Heart right ventricle (tissue), 16 donors: ENCODE data around the gene MAGEA1. TPM values are rescaled to one million over a fixed set of nuclear protein-coding genes. Genes with fewer than 3 reads are reported as not detected.
"Not testable (repeated sequence)": the region's sequence is repeated elsewhere in the genome, so short reads cannot be mapped to it uniquely, and the experiment has no call there.

Source experiments
- ATAC-seq, 8 donors: fragments of 200-7000 bp; cut with Tn5 transposase; one replicate each; pipeline ENCODE4 v1.9.1; 2020; ENCODE audit warnings: mild to moderate bottlenecking in 8 of 8, moderate library complexity in 8 of 8, moderate number of reproducible peaks in 1 of 8
- DNase-seq, 2 donors: peaks; one replicate each; pipeline ENCODE4 v3.0.0-alpha.2; 2020
- H3K27ac ChIP-seq, 10 donors: fragments of 200-600 bp; sonication (generic) in 2 of 10; one replicate each; pipeline versions ENCODE4 v1.5.0 to v1.8.0; 2020 to 2022; ENCODE audit warnings: mild to moderate bottlenecking in 3 of 10
- H3K27me3 ChIP-seq, 7 donors: fragments of 200-600 bp; one replicate each; pipeline ENCODE4 v1.8.0; 2021 to 2022; ENCODE audit warnings: mild to moderate bottlenecking in 2 of 7
- H3K36me3 ChIP-seq, 9 donors: fragments of 200-600 bp; sonication (generic) in 1 of 9; one replicate each; pipeline versions ENCODE4 v1.5.0 to v1.8.0; 2020 to 2022; ENCODE audit warnings: mild to moderate bottlenecking in 2 of 9
- H3K4me1 ChIP-seq, 9 donors: fragments of 200-600 bp; sonication (generic) in 1 of 9; one replicate each; pipeline versions ENCODE4 v1.5.0 to v1.8.0; 2020 to 2022; ENCODE audit warnings: mild to moderate bottlenecking in 4 of 9
- H3K4me3 ChIP-seq, 10 donors: fragments of 200-600 bp; sonication (generic) in 2 of 10; one replicate each; pipeline versions ENCODE4 v1.5.0 to v1.8.0; 2020 to 2022; ENCODE audit warnings: mild to moderate bottlenecking in 7 of 10, moderate library complexity in 2 of 10
- H3K9me3 ChIP-seq, 11 donors: fragments of 200-600 bp in 10 of 11; sonication (generic) in 2 of 11; one replicate each; pipeline versions ENCODE4 v1.5.0 to v1.8.0; 2013 to 2022; ENCODE audit warnings: mild to moderate bottlenecking in 2 of 11, control low read depth in 1 of 11, moderate library complexity in 1 of 11
- WGBS, 2 donors: extraction: QIAGEN DNeasy Blood & Tissue Kit; methylation state at CpG; one replicate each; pipeline ENCODE4 v1.1.7; 2013; ENCODE audit warnings: inconsistent platforms in 1 of 2; 5-methylcytosine and 5-hydroxymethylcytosine counted together
- intact Hi-C, 10 donors: fragments of 100-400 bp; cut with DNase I; formaldehyde crosslinking; loops; one replicate each; pipeline versions ENCODE4 v1.11.1 to v1.14.2; 2022
- long read RNA-seq, 3 donors: library from polyadenylated mRNA; unstranded; transcript quantifications; one replicate each; pipeline ENCODE4 v2.0.0, GENCODE V29; 2020 to 2021
- polyA plus RNA-seq, 2 donors: library from polyadenylated mRNA; stranded (reverse); fragments of 200-250 nt; gene quantifications; one replicate each; pipeline ENCODE4 v1.2.3, GENCODE V29; 2013
- total RNA-seq, 10 donors: library from RNA; stranded (reverse); fragmentation: NEBNext Ultra II Directional in 3 of 10; extraction: Animal tissue kit (Norgen Biotek cat#: 25700) in 3 of 10; gene quantifications; one replicate each; pipeline versions ENCODE4 v1.2.1 to v1.2.4, GENCODE V29; 2021 to 2023
- TF ChIP-seq, protein P1 (sequence below), 9 donors: fragments of 200-600 bp; sonication (generic) in 2 of 9; IDR thresholded peaks; one replicate each; pipeline versions ENCODE4 v1.5.0 to v1.8.0; 2021 to 2022; ENCODE audit warnings: antibody characterized with exemption in 9 of 9, mild to moderate bottlenecking in 5 of 9, moderate library complexity in 1 of 9
- donor health status: Arrhythmogenic right ventricular cardiomyopathy.
- donor health status: ischemic (EF 13 %, LVEDD 7.1; RV severe dilation, severe dysfunction).
- donor health status: healthy with polysubstance abuse.
- donor health status: DM: no; HTN: yes; CAD: no.
- donor health status: DM: no; HTN: no; CAD: no.
- donor health status: ischemic (EF 25% LVEDD 6.9; RV normal size, moderate dysfunction).
- donor health status: ischemic (EF 25% LVEDD 5.7; RV mildly dilated, moderate dysfunction).
- donor health status: healthy.
- donor health status: DM: yes; HTN: yes; CAD: no.
- donor health status: Ischemic cardiomyopathy.
- donor health status: ischemic (EF 35%, LVEDD 5.7; RV mildly dilated, moderate dysfunction).
- donor health status: nonischemic (EF 11% LVEDD 7.7; RV severe dilation, severe dysfunction).
- donor health status: DM: yes; HTN: yes; CAD: no.
- donor health status: PGD.
- donor health status: ischemic (EF 29% LVEDD 5.4; RV normal size, mild dysfunction).
- donor health status: nonischemic (EF 23%, LVEDD 6.1; RV moderate dilation, normal function).

Gene MAGEA1
- total RNA-seq (not detected), polyA plus RNA-seq (not detected)
- long read RNA-seq, donor 1, result 0 reads
- long read RNA-seq, donor 2, result 0 reads
- long read RNA-seq, donor 3, result 0 reads

DNA sequence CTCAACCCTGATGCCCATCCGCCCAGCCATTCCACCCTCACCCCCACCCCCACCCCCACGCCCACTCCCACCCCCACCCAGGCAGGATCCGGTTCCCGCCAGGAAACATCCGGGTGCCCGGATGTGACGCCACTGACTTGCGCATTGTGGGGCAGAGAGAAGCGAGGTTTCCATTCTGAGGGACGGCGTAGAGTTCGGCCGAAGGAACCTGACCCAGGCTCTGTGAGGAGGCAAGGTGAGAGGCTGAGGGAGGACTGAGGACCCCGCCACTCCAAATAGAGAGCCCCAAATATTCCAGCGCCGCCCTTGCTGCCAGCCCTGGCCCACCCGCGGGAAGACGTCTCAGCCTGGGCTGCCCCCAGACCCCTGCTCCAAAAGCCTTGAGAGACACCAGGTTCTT, at the start of gene MAGEA1:
Gene MAGEA1 (plus strand): TSS at position 154 of the 400 bp plus-strand sequence. CDS start 3,106 bp downstream, outside the sequence.
- H3K4me3 ChIP-seq, result no peak within 1 kb of the TSS
- WGBS, 2 donors, result 95 to 100% methylated on average over 2 to 19 of the region's 19 CpGs
- TF ChIP-seq, protein P1, sequence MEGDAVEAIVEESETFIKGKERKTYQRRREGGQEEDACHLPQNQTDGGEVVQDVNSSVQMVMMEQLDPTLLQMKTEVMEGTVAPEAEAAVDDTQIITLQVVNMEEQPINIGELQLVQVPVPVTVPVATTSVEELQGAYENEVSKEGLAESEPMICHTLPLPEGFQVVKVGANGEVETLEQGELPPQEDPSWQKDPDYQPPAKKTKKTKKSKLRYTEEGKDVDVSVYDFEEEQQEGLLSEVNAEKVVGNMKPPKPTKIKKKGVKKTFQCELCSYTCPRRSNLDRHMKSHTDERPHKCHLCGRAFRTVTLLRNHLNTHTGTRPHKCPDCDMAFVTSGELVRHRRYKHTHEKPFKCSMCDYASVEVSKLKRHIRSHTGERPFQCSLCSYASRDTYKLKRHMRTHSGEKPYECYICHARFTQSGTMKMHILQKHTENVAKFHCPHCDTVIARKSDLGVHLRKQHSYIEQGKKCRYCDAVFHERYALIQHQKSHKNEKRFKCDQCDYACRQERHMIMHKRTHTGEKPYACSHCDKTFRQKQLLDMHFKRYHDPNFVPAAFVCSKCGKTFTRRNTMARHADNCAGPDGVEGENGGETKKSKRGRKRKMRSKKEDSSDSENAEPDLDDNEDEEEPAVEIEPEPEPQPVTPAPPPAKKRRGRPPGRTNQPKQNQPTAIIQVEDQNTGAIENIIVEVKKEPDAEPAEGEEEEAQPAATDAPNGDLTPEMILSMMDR (IDR thresholded peaks at IDR 0.05), result no peak

GRCh38 chrX:153132924-153133323, 46.2 kb upstream of the MAGEA1 start:
- H3K27me3 ChIP-seq, intact Hi-C loops, DNase-seq, H3K4me1 ChIP-seq, ATAC-seq, H3K4me3 ChIP-seq, H3K27ac ChIP-seq, H3K36me3 ChIP-seq, H3K9me3 ChIP-seq: not testable (repeated sequence)
- no CpG with 5 or more reads among the region's 12 CpGs for WGBS, 2 donors

More for the DNA sequence above, at the start of gene MAGEA1:
- no peak for ATAC-seq
- no peak for DNase-seq
- peaks cover 0 to 4% (median 0%) of the 10 kb centered on the region in 7 donors for H3K27me3 ChIP-seq
- no peaks in the 10 kb centered on the region for H3K36me3 ChIP-seq
- no peaks in the 10 kb centered on the region for H3K9me3 ChIP-seq
- H3K27ac ChIP-seq, result no peak within 1 kb of the TSS
- no peaks in the 10 kb centered on the region for H3K4me1 ChIP-seq
- intact Hi-C loops, result no loop called here

DNA sequence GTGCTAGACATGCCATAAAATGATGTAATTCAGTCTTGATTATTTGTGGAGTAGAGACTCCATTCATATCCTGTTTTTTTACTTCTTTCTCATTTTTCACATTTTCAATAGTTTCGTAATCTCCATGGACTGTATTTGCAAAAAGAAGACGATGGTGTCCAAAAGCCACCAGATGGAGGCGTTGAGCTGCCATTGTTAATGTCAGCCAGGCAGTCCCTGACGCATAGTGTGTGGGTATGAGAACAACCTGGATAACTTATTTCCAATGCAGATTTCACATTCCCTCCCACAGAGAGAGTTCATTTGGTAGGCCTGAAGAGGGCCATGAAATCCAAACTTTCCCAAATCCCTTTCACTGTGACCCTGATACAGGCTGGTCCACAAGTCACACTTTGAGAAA, 40.0 kb upstream of the MAGEA1 start:
- H3K4me1 ChIP-seq, H3K4me3 ChIP-seq, DNase-seq, H3K27ac ChIP-seq, H3K36me3 ChIP-seq, intact Hi-C loops, H3K9me3 ChIP-seq, H3K27me3 ChIP-seq: not testable (repeated sequence)
- peak in 1 of 8 donors; percentile 53 for ATAC-seq
- no CpG with 5 or more reads among the region's 4 CpGs for WGBS, 2 donors

GRCh38 chrX:153146288-153146687, 32.8 kb upstream of the MAGEA1 start:
- H3K9me3 ChIP-seq, DNase-seq, H3K36me3 ChIP-seq, H3K4me1 ChIP-seq, H3K27me3 ChIP-seq, H3K4me3 ChIP-seq, intact Hi-C loops, H3K27ac ChIP-seq: not testable (repeated sequence)
- 65 to 74% methylated on average over 1 of the region's 7 CpGs for WGBS, 2 donors
- ATAC-seq, result peak in 1 of 8 donors; percentile 34

DNA sequence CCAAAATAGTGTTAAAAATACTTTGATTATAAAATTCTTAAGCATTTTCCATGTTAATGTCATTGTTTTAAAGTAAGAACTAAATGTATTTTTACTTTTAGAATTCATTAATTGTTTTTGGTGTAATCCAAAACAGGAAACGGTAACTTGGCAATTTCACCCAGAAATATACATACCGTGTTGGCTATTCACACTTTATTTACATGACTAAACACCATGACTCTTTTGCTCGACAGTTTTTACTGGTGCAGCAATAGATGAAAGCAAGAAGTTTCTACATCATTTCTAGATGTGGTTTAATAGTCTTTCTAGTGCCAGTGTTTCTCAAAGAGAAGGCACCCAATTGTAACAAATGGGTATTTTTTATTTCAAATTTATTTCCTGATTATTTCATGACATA, 25.6 kb upstream of the MAGEA1 start:
- Histone ChIP-seq H3K9me3 (no peaks in the 10 kb centered on the region), H3K4me1 (no peaks in the 10 kb centered on the region), H3K4me3 (no peak overlapping the region), H3K36me3 (no peaks in the 10 kb centered on the region), H3K27me3 (peaks cover 0 to 58% (median 0%) of the 10 kb centered on the region in 7 donors), H3K27ac (no peak overlapping the region)
- WGBS, 2 donors, result 65 to 82% methylated on average over 3 of the region's 3 CpGs
- intact Hi-C loops, result no loop called here
- DNase-seq, result no peak
- no peak for ATAC-seq
- TF ChIP-seq, protein P1 (IDR thresholded peaks at IDR 0.05), result no peak

- Histone ChIP-seq H3K4me3 (no peak overlapping the region), H3K27ac (no peak overlapping the region), H3K27me3 (peaks cover 0 to 46% (median 0%) of the 10 kb centered on the region in 7 donors), H3K9me3 (no peaks in the 10 kb centered on the region), H3K4me1 (no peaks in the 10 kb centered on the region), H3K36me3 (no peaks in the 10 kb centered on the region)
- WGBS, 2 donors, result 73% methylated on average over 5 of the region's 5 CpGs
- ATAC-seq, result no peak
- intact Hi-C loops, result no loop called here
- TF ChIP-seq, protein P1 (IDR thresholded peaks at IDR 0.05), result no peak
- DNase-seq, result no peak
Observed at GRCh38 chrX:153157450-153157849, 21.6 kb upstream of the MAGEA1 start.
